MV-4-11 (cell line): Measurements from ENCODE around the gene AKR1C1.
"Not testable (repeated sequence)": the region's sequence is repeated elsewhere in the genome, so short reads cannot be mapped to it uniquely, and the experiment has no call there.

ENCODE experiments used
- DNase-seq: peaks from one replicate; lab custom pipeline; 2025; lab: John Stamatoyannopoulos, UW

Gene AKR1C1

DNA sequence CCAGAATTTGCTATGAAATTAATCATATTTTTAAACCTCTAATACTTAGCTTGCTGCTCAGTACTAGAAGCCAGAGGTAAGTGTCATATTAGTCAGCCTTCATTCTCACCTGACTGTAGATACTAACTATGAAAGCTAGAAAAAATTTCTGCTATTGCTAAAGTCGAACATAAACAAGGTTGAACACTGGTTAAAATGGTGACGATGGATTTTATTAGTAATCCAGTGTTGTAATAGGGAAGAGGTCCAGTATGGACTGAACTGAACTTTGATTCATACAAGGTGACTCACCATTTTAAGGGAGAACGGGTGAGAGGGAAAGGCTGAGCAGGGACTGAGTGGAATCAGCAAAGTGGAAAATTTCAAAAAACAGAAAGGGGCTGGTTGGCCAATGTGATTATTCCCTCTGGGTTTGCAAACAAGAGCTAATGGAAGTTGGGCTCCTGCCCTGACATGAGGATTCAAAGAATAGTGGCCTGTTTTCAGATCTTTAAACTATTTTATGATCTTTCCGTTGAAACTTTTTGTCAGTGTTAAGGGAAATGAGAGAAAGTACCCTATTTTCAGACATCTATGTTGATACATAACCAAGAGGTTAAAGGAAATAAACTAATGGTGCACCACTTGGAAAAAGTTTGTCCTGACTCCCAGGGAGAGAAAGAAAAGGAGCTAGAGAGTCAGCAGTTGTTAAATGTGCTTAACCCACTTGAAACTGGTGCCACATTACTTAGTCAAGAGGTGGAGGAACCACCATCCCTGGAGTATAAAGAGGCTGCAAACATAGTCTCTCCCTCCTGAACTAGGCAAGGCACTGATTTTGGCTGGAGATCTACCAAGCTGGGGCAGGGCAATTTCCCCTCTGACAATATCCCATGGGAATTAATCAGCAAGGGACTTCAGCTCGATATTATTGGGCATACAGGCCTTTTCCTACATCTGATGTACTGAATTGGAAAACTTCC is 15.3 kb upstream of the AKR1C1 start:
- DNase-seq = no peak

DNA sequence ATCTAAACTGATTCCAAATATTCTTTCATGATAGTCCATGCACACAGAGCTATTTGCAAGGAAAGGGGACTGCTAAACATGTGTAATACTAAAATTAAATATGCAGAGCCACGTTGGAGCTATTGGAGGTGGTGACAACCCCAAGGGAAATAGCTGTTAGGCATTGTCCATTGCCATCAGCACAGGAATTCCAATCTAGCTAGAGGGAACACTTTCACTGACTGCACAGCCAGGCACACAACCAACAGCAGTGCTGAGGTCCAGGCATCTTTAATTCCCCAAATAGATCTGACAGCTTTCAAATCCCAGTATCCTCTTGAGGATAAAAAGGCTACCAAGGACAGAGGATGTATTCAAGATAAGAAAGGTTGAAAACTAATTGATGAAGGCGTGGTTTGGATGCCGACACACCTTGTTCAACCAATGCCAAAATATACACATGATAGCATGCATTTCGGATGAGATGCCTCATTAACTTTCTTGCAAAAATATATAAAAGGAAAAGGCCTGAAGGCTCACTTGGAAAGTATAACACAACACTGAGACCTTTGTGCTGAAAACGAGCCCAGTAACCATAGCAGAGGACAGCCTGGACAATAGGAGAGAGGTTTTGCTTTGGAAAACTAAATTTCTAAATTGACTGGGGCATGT is 11.6 kb upstream of the AKR1C1 start:
- not testable (repeated sequence) for DNase-seq

DNA sequence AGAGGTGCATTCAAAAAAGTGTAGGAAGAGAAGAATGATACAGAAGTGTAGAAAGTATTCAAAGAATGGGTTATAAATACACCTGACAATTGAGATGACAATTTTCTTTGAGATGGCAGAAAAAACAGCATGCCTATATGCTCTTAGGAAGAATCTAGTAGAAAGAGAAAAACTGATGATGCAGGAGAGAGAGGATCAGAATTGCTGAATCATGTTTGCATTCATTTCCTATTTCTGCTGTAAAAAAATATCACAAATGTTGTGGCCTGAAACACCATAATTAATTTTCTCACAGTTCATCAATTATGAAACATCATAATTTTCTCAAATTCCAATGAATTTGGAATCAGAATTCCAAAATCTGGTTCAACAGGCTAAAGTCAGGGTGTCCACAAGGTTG is 9.8 kb upstream of the AKR1C1 start:
- DNase-seq = no peak

DNA sequence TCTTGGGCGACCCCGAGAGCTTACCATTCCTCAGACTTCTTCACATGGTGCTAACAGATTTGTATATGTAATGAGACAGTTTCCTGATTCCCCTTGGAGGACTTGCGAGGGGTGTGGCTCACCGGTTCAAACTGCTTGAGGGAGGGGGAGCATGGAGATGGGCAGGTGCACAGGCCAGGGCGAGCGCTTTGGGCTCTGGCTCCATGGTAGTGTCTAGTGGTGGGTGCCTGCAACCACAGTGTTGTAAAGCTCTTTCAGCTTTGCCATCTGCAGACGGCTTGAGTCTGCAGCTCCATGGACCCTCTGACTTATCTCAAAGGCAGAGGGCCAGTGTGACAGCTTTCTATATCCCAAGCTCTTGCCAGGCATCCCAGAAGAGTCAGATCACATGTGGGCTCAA is 7.1 kb upstream of the AKR1C1 start:
- not testable (repeated sequence) for DNase-seq

DNA sequence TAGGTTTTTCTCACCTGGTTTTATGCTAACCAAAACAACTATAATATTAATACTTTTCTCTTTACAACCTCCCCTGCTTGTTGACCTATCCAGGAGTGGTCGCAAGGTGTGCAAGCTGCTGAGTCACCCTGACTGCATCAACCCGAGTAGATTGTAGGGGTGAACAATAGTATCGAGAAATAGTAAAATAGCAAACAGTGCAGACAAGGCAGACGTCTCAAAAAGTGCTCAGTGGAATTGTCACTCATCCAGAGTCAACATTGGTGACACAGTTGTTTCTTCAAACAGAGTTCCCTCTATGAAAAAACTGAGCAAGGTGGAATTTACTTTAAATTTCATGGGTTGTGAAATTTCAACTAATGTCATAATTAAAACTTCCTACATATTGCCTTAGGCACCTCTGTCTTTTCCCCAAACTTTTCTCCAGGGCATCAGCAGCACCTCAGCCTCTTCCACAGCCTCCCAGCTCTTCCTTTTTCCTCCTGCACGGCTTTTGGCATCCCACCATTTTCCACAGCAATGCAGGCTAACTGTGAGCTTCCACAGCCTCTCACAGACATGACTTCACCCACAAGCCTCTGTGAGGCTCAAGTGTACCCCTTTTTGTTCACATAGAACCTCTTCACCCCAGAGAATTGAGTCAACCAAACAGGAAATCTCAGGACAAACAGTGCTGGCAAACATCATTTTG is 6.1 kb upstream of the AKR1C1 start:
- not testable (repeated sequence) for DNase-seq

DNA sequence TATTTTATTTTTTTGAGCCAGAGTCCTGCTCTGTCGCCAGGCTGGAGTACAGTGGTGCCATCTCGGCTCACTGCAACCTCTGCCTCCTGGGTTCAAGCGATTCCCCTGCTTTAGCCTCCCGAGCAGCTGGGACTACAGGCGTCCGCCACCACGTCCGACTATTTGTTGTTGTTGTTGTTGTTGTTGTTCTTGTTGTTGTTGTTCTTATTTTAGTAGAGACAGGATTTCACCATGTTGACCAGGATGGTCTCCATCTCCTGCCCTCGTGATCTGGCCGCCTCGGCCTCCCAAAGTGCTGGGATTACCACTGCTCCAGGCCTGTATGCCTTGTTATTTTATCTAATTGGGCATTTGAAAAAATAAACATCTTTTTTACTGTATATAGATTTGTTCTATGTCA is 1.7 kb upstream of the AKR1C1 start:
- not testable (repeated sequence) for DNase-seq

DNA sequence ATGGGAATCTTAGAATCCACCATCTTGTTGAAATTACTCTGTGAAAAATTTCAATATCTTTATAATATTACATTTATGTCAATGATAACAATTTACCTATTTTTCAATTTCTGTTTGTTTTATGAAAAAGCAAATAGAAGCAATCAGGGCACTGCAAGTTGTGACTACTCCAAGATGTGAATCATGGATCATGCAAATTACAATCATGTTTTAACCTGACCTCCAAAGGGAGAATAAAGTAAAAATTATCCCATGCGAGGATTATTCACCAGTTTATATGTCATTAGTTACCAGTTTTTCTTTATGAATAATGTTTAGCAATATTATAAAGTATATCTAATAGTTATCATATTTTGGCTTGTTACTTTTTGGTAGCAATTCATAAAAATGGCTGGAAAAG is 907 bp upstream of the AKR1C1 start:
- DNase-seq = not testable (repeated sequence)

DNA sequence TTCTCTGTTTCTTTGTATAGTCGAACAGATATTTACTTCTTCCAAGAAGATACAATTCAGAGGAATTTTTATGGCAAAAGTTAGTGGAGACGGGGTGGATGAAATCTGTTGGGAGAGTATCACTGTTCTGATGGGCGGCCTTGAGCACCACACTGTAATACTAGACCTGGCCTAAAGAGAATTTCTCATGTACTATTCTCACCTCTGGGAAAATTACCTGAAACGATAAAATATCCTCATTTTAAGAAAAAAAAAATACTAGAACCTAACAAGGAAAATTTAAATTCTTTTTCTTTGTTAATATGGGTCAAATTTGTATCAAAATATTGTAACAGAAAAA is 570 bp downstream of the AKR1C1 start:
- DNase-seq = not testable (repeated sequence)

DNA sequence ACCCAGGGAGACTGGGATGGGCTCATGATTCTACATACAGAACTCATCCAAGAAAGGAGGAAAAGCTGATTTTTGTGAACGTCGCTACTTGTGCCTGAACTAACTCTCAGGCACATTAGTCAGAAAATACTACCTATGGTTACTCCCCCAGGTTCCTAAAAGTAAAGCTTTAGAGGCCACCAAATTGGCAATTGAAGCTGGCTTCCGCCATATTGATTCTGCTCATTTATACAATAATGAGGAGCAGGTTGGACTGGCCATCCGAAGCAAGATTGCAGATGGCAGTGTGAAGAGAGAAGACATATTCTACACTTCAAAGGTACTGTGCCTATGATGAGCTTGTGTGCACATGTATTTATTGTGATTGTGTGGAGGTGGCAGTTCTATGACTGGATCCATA is 2.5 kb downstream of the AKR1C1 start:
- not testable (repeated sequence) for DNase-seq

DNA sequence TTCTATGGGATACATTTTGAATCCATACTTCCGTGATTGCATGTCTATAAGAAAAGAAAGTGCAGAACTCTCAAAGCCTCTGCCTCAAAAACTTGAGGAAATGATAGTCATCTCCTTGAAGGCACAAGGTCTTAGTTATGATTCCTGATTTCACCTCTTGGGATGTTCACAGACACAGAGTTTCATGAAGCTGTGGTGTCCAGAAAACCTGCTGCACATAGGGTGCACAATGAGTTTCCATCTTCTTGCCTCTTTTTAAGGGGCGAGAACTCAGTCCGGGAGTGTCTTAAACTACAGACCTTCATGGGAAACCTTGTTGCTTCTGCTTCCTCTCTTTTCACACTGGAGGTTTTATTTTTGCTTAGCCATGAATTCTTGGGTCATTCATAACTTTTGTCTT is 4.0 kb downstream of the AKR1C1 start:
- not testable (repeated sequence) for DNase-seq

DNA sequence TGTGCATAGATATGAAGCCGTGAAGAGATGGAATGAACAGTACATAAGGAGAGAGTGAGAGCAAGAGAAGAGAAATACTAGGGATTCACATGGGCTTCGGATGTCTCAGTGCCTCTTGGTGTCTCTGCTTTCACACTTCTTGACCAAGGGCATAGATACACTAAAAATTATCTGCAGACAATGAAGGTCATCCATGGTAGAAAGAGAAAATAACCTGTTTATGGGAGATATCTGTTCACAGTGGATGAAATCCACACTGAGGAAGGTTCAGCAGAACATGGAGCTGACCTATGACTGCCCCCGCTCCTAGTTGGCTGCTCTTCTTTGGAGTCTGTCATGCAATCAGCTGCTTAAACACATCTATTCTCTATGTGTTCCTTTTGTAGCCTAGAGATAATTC is 6.1 kb downstream of the AKR1C1 start:
- DNase-seq = not testable (repeated sequence)

DNA sequence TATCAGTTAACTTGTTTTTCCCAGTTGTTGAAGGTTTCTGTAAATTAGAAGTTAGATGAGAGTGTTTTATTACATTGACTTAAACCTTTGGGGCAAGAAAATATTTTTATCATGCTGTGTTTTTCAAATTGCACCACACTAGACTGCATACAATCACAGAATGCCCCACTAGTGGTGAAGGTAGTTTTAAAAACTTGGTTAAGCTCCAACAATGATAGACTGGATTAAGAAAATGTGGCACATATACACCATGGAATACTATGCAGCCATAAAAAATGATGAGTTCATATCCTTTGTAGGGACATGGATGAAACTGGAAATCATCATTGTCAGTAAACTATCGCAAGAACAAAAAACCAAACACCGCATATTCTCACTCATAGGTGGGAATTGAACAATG is 7.1 kb downstream of the AKR1C1 start:
- DNase-seq = not testable (repeated sequence)

DNA sequence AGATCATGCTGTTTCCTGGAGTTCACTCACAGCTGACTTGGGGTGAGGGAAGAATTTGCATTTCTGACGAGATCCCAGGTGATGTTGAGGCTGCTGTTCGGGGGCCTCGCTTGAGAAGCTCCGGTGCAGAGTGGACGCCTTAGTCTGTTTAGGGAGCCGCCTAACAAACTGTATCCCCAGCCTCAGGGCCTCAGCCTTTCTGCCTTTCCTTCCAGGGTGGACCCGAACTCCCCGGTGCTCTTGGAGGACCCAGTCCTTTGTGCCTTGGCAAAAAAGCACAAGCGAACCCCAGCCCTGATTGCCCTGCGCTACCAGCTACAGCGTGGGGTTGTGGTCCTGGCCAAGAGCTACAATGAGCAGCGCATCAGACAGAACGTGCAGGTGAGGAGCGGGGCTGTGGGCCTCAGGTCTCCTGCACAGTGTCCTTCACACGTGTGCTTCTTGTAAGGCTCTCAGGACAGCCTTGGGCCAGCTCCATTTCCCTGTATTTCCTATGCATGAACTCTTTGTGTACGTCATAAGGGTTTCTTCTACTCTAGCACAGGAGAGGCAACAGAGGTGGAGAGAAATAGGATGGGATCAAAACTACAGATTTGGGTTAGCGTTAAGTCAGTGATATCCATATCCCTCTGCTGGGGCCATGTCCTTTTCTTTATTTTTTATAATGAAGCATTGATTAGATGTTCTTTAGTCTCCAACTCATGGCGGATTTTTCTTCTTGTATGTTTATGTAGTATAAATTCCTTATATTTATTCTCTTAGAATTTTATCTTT is 9.3 kb downstream of the AKR1C1 start:
- DNase-seq = not testable (repeated sequence)

DNA sequence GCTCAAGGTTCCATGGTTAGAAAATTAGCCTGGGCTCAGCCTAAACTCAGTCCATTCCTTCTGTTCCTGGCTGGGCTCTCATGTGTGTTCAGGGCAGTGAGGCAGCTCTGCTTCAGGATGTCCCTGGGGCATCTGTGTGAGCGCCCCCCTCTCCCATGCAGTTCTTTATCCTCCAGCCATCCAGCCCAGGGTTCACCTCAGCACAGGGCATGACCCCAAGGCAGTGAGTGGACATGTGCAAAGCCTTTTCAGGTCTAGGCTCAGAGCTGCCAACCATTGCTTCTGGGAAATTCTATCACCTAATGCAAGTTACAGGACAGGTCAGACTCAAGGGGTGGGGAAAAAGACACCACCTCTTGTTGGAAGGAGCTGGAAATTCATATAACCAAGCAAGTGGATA is 10.1 kb downstream of the AKR1C1 start:
- DNase-seq = not testable (repeated sequence)

DNA sequence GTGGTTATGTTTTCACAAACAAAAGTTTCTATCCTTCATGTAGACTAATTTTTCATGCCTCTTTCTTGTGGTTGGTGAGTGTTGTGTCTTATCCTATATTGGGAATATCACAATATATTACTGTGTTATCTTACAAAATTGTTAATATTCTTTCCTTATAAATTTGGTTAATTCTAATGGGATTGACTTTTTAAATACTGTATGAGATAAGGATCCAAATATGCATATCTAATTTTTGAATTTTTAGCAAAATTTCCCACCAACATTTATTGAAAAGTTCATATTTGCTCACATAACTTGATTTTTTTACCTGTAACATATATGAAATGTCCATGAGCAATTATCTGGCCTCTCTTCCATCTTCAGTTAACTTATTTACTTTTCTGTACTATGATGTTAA is 11.2 kb downstream of the AKR1C1 start:
- DNase-seq = not testable (repeated sequence)

DNA sequence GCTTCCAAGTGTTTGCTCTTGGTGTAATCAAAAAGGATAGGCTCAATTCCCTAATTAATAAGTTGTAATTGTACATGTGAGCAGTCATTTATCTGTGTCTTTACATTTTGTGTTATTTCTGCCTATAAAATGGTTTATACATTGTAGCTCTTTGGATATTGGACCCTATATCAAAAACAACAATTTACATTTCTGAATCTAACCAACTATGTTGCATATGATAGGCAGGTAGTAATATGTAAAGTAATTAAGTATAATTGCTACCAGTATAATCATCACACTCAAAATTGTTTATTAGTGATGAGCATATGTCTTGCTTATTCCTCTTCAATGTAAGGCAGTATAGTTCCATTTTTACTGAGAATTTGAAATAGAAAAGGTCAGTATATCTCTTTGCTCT is 13.8 kb downstream of the AKR1C1 start:
- DNase-seq = no peak

DNA sequence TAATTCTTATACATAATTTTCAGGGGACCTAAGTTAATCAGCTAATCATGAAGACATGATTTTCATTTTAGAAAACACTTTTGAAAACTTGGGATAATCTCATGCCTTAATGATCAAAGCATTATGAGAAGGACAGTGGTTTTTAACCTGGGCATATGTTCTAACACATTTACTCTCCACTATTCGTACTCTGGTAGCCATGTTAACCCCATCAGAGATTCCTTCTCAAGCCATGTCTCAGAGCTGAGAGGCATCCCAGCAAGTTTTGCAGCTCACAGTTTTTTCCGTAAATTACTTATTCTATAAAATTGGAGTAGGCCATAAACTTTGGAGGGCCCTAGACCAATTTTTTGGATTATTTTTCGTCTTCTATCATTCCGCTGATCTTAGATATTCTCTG is 15.7 kb downstream of the AKR1C1 start:
- DNase-seq = no peak

DNA sequence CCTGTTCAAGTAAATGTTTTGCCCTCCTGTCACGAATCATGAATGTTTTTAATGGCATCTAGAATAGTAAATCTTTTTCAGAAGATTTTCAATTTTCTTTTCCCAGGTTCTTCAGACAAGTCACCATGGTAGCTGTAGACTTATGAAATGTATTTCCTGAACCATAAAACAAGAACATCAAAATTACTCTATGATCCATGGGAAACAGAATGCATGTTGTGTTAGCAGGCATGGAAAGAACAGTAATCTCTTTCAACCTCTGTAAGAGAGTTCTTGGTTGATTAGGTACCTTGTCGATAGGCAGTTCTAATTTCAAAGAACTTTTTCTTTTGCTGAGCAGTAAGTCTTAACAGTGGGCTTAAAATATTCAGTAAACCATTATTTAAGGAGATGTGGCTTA is 17.6 kb downstream of the AKR1C1 start:
- no peak for DNase-seq

DNA sequence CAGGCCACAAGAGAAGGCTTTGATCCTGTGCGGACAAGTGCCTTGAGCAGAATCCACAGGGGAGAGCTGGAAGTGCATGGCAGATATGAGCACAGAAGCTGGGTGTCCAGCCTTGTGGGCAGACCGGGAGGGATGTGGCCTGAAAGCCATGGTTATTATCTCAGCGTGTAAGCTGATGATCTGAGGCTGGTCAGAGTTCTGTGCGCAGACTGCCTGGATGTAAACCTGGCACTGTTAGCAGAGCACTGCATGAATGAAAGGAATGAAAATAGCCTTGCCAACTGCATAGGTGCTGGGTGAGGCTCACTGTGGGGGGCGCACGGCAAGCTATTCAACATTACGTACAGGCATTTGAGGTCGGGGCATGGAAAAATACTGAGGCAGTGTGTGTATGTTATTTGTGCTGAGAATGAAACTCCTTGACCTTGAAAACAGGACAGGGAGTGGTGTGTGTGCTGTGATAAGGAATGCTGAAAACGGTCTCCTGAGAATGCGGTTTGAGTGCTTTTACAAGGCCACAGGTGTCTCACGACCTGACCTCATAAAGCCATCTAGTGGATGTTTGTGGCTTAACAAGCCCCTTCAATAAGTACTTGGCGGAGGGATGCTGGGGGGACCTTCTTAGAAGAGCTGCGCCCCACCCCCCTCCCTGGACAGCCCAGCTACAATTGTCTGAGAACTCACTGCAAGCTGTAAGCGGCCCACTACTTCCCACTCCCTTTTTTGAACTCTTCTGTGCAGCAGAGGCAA is 18.7 kb downstream of the AKR1C1 start:
- no peak for DNase-seq

DNA sequence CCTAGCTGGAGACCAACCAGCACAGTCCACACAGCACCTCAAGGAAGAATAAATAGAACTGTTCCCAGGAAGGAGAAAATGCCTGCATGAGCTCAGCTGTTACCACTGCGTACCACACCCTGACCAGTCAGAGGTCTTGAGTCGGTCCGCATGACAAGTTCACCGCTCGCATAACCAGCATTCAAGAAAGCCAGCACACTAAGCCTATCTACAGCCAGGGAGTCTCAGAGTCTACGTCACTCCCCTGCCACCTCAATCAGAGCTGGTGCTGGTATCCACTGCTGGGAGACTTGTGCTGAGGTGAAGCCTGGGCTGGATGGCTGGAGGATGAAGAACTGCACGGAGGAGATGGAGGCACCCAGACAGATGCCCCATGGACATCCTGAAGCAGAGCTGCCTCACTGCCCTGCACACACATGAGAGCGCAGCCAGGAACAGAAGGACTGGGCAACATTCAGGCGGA is 19.6 kb downstream of the AKR1C1 start:
- DNase-seq = no peak

DNA sequence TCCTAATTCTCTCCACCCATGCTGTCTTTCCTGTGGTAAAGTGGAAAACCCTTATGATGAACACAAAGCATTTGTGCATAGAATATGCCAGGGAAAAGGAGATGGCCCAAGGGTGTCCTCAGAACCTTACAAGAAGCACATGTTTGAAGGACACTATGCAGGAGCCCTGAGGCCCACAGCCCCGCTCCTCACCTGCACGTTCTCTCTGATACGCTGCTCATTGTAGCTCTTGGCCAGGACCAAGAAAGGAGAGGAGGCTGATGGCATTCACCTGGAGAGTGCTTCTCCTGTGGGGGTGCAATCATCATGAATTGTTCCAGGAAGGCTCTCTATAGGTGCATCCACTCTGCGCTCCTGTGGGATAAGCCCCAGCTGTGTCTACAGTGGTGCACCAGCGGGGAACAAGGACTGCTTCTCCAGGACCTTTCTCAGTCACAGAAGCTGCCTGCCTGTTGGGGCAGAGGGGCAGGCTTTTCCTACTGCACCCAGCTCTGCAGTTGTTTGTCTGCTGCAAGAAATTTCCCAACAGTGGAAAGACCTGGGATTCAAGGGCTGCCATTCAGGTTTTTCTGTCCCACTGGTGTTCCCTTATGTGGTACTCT is 20.5 kb downstream of the AKR1C1 start:
- no peak for DNase-seq
